Measurements from ENCODE around the gene MRPL46. TPM values are rescaled to one million over a fixed set of nuclear protein-coding genes. Genes with fewer than 3 reads are reported as not detected.

Gene MRPL46
- total and polyA plus RNA-seq, 2 of the 8 experiments (the other 6 are each of a cell fraction or from before 2014, with no cell fraction given) = 17.2 to 24.5 TPM

- TF ChIP-seq BACH1 (IDR thresholded peaks at IDR 0.05; ENCODE audit: low read length) = no peak
- no peak for TF ChIP-seq SIRT6 (IDR thresholded peaks at IDR 0.05; ENCODE audit: low read length)
- no peak for TF ChIP-seq YY1 (IDR thresholded peaks at IDR 0.05; ENCODE audit: low read depth, low read length)
- TF ChIP-seq TAF7 (optimal IDR thresholded peaks at IDR 0.05; ENCODE audit: borderline replicate concordance, low read depth, low read length) = no peak
- TF ChIP-seq POU5F1 (IDR thresholded peaks at IDR 0.05; ENCODE audit: low read depth, low read length) = 0 out of 2 replicates have a peak, but pooled peaks have one; percentile 29
- no peak for TF ChIP-seq RFX5 (IDR thresholded peaks at IDR 0.05; ENCODE audit: borderline replicate concordance, low read depth, low read length)
- no peak for TF ChIP-seq SP4 (IDR thresholded peaks at IDR 0.05; ENCODE audit: low read length)
- TF ChIP-seq CEBPB (IDR thresholded peaks at IDR 0.05; ENCODE audit: low read depth, low read length) = peak; percentile 84
- TF ChIP-seq, protein P1, sequence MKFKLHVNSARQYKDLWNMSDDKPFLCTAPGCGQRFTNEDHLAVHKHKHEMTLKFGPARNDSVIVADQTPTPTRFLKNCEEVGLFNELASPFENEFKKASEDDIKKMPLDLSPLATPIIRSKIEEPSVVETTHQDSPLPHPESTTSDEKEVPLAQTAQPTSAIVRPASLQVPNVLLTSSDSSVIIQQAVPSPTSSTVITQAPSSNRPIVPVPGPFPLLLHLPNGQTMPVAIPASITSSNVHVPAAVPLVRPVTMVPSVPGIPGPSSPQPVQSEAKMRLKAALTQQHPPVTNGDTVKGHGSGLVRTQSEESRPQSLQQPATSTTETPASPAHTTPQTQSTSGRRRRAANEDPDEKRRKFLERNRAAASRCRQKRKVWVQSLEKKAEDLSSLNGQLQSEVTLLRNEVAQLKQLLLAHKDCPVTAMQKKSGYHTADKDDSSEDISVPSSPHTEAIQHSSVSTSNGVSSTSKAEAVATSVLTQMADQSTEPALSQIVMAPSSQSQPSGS (IDR thresholded peaks at IDR 0.05; ENCODE audit: low read length) = no peak
- TF ChIP-seq, protein P2, sequence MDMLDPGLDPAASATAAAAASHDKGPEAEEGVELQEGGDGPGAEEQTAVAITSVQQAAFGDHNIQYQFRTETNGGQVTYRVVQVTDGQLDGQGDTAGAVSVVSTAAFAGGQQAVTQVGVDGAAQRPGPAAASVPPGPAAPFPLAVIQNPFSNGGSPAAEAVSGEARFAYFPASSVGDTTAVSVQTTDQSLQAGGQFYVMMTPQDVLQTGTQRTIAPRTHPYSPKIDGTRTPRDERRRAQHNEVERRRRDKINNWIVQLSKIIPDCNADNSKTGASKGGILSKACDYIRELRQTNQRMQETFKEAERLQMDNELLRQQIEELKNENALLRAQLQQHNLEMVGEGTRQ (IDR thresholded peaks at IDR 0.05; ENCODE audit: low read length) = no peak
- TF ChIP-seq BCL11A (IDR thresholded peaks at IDR 0.05; ENCODE audit: low read depth in 2 of 2, low read length in 2 of 2) = no peak
- no peak for TF ChIP-seq CBX8 (IDR thresholded peaks at IDR 0.05; ENCODE audit: borderline replicate concordance, low read depth, low read length)
- TF ChIP-seq SIN3A (conservative IDR thresholded peaks at IDR 0.05 in 1 of 2, IDR thresholded peaks at IDR 0.05 in 1 of 2; ENCODE audit: low read depth in 1 of 2, low read length in 2 of 2) = peak in 1 of 2 experiments; percentile 63; a peak in 2 of 4 replicates
- TF ChIP-seq CTBP2 (IDR thresholded peaks at IDR 0.05; ENCODE audit: borderline replicate concordance, insufficient read depth, insufficient read length, low read length) = no peak
- TF ChIP-seq SRF (IDR thresholded peaks at IDR 0.05; ENCODE audit: low read depth, low read length) = no peak
- no peak for TF ChIP-seq CHD1 (IDR thresholded peaks at IDR 0.05; ENCODE audit: low read depth, low read length)
- no peak for TF ChIP-seq MAFK (IDR thresholded peaks at IDR 0.05; ENCODE audit: low read depth, low read length)
- no peak for TF ChIP-seq ATF3 (IDR thresholded peaks at IDR 0.05; ENCODE audit: insufficient read depth, low read depth, low read length)
- no peak for TF ChIP-seq JUN (IDR thresholded peaks at IDR 0.05; ENCODE audit: low read depth, low read length)
- no peak for TF ChIP-seq JUND (IDR thresholded peaks at IDR 0.05; ENCODE audit: low read length)
- no peak for TF ChIP-seq EZH2 (IDR thresholded peaks at IDR 0.05; ENCODE audit: low read depth, low read length, severe bottlenecking)
- no peak for TF ChIP-seq ASH2L (IDR thresholded peaks at IDR 0.05; ENCODE audit: low read length)
These were observed 17.6 kb upstream of the MRPL46 start (continued) for GRCh38 chr15:88484682-88485331.

Measured in H1 (cell line).